Kidney capillary endothelial cell (primary cell): Measurements from ENCODE around the gene PNKD.
A peak's percentile ranks its signal among the peaks of the same experiment; 100 is the strongest.
"Not testable (repeated sequence)": the region's sequence is repeated elsewhere in the genome, so short reads cannot be mapped to it uniquely, and the experiment has no call there.

Experiments used
- DNase-seq: peaks from one replicate; pipeline ENCODE4 v3.0.0-alpha.2; 2018; ENCODE audit warnings: low spot score

The PNKD gene

GRCh38 chr2:218272531-218273212 lies 2.4 kb downstream of the PNKD start:
- peak; percentile 81 for DNase-seq

- not testable (repeated sequence) for DNase-seq
Observed at GRCh38 chr2:218273214-218273907, 3.0 kb downstream of the PNKD start.

GRCh38 chr2:218273908-218274249 lies 3.6 kb downstream of the PNKD start:
- no peak for DNase-seq

- DNase-seq = no peak
Observed at GRCh38 chr2:218274586-218274985, 4.3 kb downstream of the PNKD start.

GRCh38 chr2:218275371-218276072 lies 5.2 kb downstream of the PNKD start:
- DNase-seq = no peak

- DNase-seq = no peak
Observed at GRCh38 chr2:218276986-218277755, 6.9 kb downstream of the PNKD start.

- DNase-seq = no peak
Observed at GRCh38 chr2:218277921-218278320, 7.6 kb downstream of the PNKD start.

- DNase-seq = no peak
Observed at GRCh38 chr2:218278531-218279360, 8.4 kb downstream of the PNKD start.

- no peak for DNase-seq
Observed at GRCh38 chr2:218280260-218280870, 10.0 kb downstream of the PNKD start.

GRCh38 chr2:218281449-218281848 lies 11.1 kb downstream of the PNKD start:
- no peak for DNase-seq

GRCh38 chr2:218282173-218282991 lies 12.1 kb downstream of the PNKD start:
- no peak for DNase-seq

- no peak for DNase-seq
Observed at GRCh38 chr2:218284106-218284811, 13.9 kb downstream of the PNKD start.

GRCh38 chr2:218285604-218286003 lies 15.3 kb downstream of the PNKD start:
- DNase-seq = no peak

- DNase-seq = peak; percentile 93
Observed at GRCh38 chr2:218286570-218287459, 16.5 kb downstream of the PNKD start.

- DNase-seq = no peak
Observed at GRCh38 chr2:218289639-218290315, 19.5 kb downstream of the PNKD start.

GRCh38 chr2:218290316-218291261 lies 20.3 kb downstream of the PNKD start:
- no peak for DNase-seq
